CD4-positive, alpha-beta T cell treated with Interleukin-6 at 100 ng/mL for 8 hours (primary cell): Measurements from ENCODE around the gene SH2B2.
A peak's percentile ranks its signal among the peaks of the same experiment; 100 is the strongest.

ENCODE experiments used
- DNase-seq: peaks from one replicate; pipeline ENCODE4 v3.0.0-alpha.2; 2020; ENCODE audit warnings: mixed read lengths, low spot score

SH2B2 gene

GRCh38 chr7:102268635-102269034, 18.0 kb upstream of the SH2B2 start:
- DNase-seq = no peak

GRCh38 chr7:102270178-102270887, 16.3 kb upstream of the SH2B2 start:
- no peak for DNase-seq

GRCh38 chr7:102271158-102271798, 15.4 kb upstream of the SH2B2 start:
- no peak for DNase-seq

- peak; percentile 62 for DNase-seq
Observed at GRCh38 chr7:102272075-102272916, 14.4 kb upstream of the SH2B2 start.

- DNase-seq = no peak
Observed at GRCh38 chr7:102272917-102273748, 13.5 kb upstream of the SH2B2 start.

GRCh38 chr7:102273749-102274712, 12.6 kb upstream of the SH2B2 start:
- no peak for DNase-seq

- DNase-seq = no peak
Observed at GRCh38 chr7:102275123-102275703, 11.5 kb upstream of the SH2B2 start.

GRCh38 chr7:102277901-102278300, 8.8 kb upstream of the SH2B2 start:
- no peak for DNase-seq

GRCh38 chr7:102279537-102280400, 6.9 kb upstream of the SH2B2 start:
- peak; percentile 60 for DNase-seq

GRCh38 chr7:102280521-102280920, 6.1 kb upstream of the SH2B2 start:
- no peak for DNase-seq

GRCh38 chr7:102281785-102282184, 4.9 kb upstream of the SH2B2 start:
- no peak for DNase-seq

- no peak for DNase-seq
Observed at GRCh38 chr7:102282465-102283362, 4.0 kb upstream of the SH2B2 start.

GRCh38 chr7:102283477-102284189, 3.0 kb upstream of the SH2B2 start:
- no peak for DNase-seq

- DNase-seq = no peak
Observed at GRCh38 chr7:102284399-102284798, 2.3 kb upstream of the SH2B2 start.

GRCh38 chr7:102284891-102285539, 1.7 kb upstream of the SH2B2 start:
- DNase-seq = no peak

GRCh38 chr7:102285540-102286236, 980 bp upstream of the SH2B2 start:
- no peak for DNase-seq
